GM13977 (cell line): ENCODE data around the gene SYNGR3.
A peak's percentile ranks its signal among the peaks of the same experiment; 100 is the strongest.
"Not testable (repeated sequence)": the region's sequence is repeated elsewhere in the genome, so short reads cannot be mapped to it uniquely, and the experiment has no call there.

Experiments
- DNase-seq: peaks from one replicate; pipeline ENCODE4 v3.0.0; 2012; ENCODE audit warnings: low spot score
- in situ Hi-C: fragments of 300-500 bp; cut with MboI; formaldehyde crosslinking; loops from one replicate; pipeline ENCODE4 v1.12.0; 2022; ENCODE audit warnings: low sequenced_read_pairs, low pct_unique_long_range_greater_than_20kb, mixed read lengths, inconsistent platforms; ENCODE audit not compliant: unreplicated experiment
- TF ChIP-seq, protein P1 (sequence below): IDR thresholded peaks from 2 replicates; pipeline ENCODE4 v1.5.1; 2012; ENCODE audit warnings: mild to moderate bottlenecking, control low read depth; ENCODE audit not compliant: insufficient read depth; ENCODE audit errors: extremely low read depth, missing control alignments

SYNGR3 gene

DNA sequence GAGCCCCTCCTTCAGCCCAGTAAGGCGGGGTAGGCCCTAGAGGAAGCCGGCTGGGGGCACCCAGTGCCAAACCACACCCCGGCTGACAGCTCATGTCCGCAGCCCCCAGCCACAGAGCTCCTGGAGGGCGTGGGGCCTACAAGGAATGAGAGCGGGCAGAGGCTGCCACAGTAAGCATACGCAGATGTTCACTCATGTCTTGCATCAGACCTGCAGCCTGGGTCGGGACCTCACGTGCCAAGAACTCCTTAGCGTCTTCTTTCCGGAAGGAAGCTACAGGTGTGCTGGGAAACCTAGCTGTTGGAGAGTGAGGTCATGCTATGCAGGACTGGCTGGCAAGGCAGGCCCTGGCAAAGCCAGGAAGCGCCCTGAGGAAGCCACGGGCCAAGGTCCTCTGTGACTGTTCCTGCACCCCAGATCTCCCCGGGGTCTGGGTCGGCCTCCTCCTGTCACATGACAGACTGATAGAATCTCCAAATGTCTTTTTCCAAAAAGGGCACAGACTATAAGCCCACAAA is 18.3 kb downstream of the SYNGR3 start:
- DNase-seq, result no peak
- TF ChIP-seq, protein P1, sequence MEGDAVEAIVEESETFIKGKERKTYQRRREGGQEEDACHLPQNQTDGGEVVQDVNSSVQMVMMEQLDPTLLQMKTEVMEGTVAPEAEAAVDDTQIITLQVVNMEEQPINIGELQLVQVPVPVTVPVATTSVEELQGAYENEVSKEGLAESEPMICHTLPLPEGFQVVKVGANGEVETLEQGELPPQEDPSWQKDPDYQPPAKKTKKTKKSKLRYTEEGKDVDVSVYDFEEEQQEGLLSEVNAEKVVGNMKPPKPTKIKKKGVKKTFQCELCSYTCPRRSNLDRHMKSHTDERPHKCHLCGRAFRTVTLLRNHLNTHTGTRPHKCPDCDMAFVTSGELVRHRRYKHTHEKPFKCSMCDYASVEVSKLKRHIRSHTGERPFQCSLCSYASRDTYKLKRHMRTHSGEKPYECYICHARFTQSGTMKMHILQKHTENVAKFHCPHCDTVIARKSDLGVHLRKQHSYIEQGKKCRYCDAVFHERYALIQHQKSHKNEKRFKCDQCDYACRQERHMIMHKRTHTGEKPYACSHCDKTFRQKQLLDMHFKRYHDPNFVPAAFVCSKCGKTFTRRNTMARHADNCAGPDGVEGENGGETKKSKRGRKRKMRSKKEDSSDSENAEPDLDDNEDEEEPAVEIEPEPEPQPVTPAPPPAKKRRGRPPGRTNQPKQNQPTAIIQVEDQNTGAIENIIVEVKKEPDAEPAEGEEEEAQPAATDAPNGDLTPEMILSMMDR, result no peak
- in situ Hi-C loops, result no loop called here

DNA sequence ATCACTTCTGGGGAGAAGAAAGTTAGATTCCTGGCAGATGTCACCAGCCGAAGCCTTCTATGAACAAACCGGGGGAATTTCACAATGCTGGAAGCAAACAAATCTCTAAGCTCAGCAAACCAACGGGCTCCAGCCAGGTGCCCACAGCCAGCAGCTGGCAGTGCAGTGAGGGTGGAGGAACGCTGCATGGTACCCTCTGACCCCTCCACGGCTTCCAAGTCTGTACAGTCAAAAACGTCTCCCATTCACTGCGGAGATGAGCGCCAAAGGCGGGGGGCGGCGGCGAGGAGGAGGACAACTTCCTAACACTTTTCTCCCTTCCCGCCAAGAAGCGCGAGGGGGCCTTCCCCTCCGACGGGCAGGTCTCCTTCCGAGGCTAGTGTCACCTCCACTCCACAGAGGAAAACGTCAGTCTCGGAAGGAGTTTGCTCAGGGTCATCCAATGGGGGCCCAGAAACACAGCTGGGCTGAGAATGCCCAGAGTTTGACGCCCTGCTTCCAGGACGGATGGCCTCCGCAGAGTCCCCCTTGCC is 18.9 kb downstream of the SYNGR3 start:
- DNase-seq, result no peak
- TF ChIP-seq, protein P1, result no peak
- in situ Hi-C loops, result no loop called here

DNA sequence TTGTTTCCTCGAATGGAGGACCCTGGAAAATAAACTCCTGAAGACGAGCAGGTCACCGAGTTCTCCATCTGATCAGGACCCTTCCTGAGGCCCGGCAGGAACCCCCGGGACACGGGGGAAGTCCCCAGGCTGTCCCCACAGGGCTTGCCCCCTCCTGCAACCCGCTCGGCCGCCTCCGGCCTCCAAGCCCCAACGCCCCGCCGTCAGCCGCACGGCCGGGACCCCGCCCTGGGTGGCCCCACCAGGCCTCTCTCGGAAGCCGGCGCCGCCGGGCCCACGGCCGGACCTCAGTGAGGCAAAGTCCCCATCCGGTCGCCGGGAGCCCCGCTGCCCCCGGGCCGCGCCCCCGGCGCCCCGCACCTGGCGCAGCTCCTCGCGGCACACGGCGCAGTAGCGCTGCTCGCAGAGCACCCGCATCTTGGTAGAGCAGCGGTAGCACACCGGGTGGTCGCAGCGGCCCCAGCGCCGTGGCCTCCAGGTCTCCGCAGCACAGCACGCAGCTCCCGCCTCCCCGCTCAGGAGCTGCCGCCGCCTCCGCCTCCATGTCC is 19.5 kb downstream of the SYNGR3 start:
- TF ChIP-seq, protein P1, result no peak
- DNase-seq, result no peak
- in situ Hi-C loops, result no loop called here

DNA sequence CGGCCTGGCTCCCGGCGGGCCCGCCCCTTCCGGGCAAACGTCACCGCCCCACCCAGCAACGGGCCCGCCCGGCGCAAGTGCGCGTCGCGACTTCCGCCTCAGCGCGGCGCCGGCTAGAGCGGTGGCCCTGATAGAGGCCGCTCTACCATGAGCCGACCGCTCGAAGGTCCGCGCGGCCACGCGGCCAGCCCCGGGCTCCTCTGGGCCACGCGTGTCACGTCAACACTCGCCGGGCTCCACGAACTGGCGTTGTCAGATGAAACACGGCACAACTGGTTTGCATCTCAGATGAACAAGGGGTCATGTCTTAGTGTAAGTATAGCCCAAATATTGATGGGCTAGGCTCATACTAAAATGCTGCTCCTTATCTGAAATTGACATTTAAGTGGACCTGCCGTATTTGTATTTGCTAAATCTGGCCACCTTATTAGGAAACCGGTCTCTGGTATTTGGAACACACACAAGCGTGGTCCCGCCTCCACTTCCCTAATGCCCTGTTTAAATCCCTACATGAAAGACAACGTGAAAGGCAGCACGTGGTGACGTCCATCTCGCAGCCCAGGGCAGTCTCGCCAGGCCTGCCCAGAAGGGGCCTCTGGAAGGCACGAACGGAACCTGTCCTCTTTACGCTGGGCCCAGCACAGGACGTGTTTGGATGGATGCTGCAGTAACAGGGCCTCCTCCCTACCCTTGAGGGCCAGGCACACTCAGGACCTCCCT is 20.2 kb downstream of the SYNGR3 start, which contains the start of gene ZNF598:
ZNF598 (minus strand) TSS at position 31 of the 720 bp plus-strand sequence.
- TF ChIP-seq, protein P1, result no peak
- peak; percentile 98 for DNase-seq
- in situ Hi-C loops, result no loop called here

DNA sequence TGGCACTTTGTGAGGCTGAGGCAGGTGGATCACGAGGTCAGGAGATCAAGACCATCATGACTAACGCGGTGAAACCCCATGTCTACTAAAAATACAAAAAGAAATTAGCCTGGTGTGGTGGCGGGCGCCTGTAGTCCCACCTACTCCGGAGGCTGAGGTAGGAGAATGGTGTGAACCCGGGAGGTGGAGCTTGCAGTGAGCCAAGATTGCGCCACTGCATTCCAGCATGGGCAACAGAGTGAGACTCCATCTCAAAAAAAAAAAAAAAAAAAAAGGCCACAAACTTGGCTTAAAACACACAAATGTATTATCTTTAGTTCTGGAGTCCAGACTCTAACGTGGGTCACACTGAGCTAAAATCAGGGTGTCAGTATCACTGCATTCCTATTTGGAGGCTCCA is 22.0 kb downstream of the SYNGR3 start:
- in situ Hi-C loops, result not testable (repeated sequence)

DNA sequence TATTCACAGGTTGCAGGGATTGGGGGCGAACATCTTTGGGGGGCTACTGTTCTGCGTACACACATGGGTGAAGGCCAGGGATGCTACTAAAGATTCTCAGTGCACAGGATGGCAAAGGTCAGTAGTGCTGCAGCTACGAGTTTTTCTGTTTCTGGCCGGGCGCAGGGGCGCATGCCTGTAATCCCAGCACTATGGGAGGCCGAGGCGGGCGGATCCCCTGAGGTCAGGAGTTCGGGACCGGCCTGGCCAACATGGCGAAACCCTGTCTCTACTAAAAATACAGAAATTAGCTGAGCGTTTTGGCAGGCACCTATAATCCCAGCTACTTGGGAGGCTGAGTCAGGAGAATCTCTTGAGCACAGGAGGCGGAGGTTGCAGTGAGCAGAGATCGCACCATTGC is 23.8 kb downstream of the SYNGR3 start:
- in situ Hi-C loops, result no loop called here
- TF ChIP-seq, protein P1, result no peak

More for the DNA sequence above, 22.0 kb downstream of the SYNGR3 start:
- DNase-seq, result not testable (repeated sequence)

More for the DNA sequence above, 23.8 kb downstream of the SYNGR3 start:
- no peak for DNase-seq
